ENCODE data around the gene LDLRAD4. TPM values are rescaled to one million over a fixed set of nuclear protein-coding genes. Genes with fewer than 3 reads are reported as not detected.

The LDLRAD4 gene
- total and polyA plus RNA-seq, 9 of the 15 experiments (the other 6 are each of a cell fraction or from before 2014, with no cell fraction given): 0.01 TPM; not detected in 8

DNA sequence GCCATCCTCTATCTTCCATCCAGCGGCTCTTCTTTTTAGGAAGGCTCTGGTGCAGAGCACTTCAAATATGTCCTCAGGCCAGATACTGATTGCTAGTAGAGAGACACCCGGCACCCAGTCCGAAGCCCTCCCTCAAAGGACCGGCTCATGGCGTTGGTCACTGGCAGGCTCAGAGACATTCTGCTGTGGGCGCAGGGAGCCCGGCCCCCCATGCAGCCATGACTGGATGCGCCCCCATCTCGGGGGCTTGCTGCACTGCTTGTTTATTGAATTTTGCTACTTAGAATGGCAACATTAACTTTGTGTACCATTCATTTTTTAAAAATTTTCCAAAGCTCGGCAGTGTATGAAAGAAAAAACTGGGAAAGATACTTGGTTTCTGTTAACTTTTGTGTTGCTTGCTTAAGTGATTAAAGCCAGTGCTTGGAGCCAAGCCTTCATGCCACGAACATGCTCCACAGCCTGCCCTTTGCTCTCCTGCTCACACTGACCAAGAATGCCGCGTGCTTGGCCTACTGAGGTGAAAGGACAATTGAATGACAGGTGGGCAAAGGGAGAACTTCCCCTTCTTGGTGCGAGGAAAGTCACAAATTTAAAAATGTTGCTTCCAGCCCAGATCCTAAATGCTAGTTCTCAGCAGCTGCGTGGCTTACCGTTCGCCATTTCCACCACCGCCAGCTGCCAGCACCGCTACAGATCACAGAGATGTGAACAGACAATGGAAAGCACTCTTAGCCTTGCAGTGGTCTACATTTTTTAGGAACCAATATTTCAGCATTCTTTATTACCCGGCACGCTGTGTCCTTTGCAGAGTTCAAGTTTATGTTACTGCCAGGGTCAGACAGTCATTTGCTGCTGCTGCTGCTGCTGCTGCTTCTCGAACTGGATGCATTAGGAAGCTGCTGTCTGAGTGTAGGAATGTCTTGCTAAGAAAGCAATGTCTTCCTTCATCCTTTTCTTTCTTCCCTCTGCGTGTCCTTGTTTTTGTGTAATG is 431.1 kb downstream of the LDLRAD4 start:
- no peak overlapping the region for H3K4me2 ChIP-seq (ENCODE audit: insufficient read depth, low read length)
- FAIRE-seq: no peak
- no peak for ATAC-seq
- in situ Hi-C loops (cut with MboI) (no loop called here), intact Hi-C loops (cut with micrococcal nuclease) (no loop called here)
- 9% methylated on average over 21 of the region's 23 CpGs for WGBS (ENCODE audit: insufficient coverage, low coverage, missing lambda C conversion rate)
- POLR2A ChIA-PET: interaction anchor here (0.6 kb wide), 2 partner anchors 8 to 667 kb away, joined by 3 read pairs; no protein-coding TSS in a partner anchor
- no peaks in the 10 kb centered on the region for H4K20me1 ChIP-seq (replicated peaks; ENCODE audit: control insufficient read depth, insufficient read depth, low read length)
- H3K4me1 ChIP-seq (replicated peaks in 1 of 2; ENCODE audit: control insufficient read depth in 2 of 2, insufficient read depth in 2 of 2, low read length in 2 of 2): no peaks in the 10 kb centered on the region
- no peak overlapping the region for H3K27ac ChIP-seq (ENCODE audit: extremely low read depth, low read depth, low read length)
- no peaks in the 10 kb centered on the region for H3K9me1 ChIP-seq (ENCODE audit: control insufficient read depth, insufficient read depth, low read length)
- H3K4me3 ChIP-seq: no peak overlapping the region
- DNase-seq (ENCODE audit: extremely low read depth in 1 of 4, low spot score in 3 of 4): no peak
- peaks cover 43 to 46% of the 10 kb centered on the region in 2 experiments for H3K27me3 ChIP-seq (ENCODE audit: control insufficient read depth in 2 of 2, insufficient read depth in 2 of 2, low read length in 2 of 2)
- TF ChIP-seq, protein P1, sequence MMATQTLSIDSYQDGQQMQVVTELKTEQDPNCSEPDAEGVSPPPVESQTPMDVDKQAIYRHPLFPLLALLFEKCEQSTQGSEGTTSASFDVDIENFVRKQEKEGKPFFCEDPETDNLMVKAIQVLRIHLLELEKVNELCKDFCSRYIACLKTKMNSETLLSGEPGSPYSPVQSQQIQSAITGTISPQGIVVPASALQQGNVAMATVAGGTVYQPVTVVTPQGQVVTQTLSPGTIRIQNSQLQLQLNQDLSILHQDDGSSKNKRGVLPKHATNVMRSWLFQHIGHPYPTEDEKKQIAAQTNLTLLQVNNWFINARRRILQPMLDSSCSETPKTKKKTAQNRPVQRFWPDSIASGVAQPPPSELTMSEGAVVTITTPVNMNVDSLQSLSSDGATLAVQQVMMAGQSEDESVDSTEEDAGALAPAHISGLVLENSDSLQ (IDR thresholded peaks at IDR 0.05): no peak
- no peak for TF ChIP-seq ZNF644 (tag; IDR thresholded peaks at IDR 0.05; ENCODE audit: low read depth)
- no peak for TF ChIP-seq THAP12 (CRISPR knock-in tag; IDR thresholded peaks at IDR 0.05)
- TF ChIP-seq, protein P2, sequence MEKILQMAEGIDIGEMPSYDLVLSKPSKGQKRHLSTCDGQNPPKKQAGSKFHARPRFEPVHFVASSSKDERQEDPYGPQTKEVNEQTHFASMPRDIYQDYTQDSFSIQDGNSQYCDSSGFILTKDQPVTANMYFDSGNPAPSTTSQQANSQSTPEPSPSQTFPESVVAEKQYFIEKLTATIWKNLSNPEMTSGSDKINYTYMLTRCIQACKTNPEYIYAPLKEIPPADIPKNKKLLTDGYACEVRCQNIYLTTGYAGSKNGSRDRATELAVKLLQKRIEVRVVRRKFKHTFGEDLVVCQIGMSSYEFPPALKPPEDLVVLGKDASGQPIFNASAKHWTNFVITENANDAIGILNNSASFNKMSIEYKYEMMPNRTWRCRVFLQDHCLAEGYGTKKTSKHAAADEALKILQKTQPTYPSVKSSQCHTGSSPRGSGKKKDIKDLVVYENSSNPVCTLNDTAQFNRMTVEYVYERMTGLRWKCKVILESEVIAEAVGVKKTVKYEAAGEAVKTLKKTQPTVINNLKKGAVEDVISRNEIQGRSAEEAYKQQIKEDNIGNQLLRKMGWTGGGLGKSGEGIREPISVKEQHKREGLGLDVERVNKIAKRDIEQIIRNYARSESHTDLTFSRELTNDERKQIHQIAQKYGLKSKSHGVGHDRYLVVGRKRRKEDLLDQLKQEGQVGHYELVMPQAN (IDR thresholded peaks at IDR 0.05; ENCODE audit: borderline replicate concordance): no peak
- TF ChIP-seq ZNF589 (CRISPR knock-in tag; IDR thresholded peaks at IDR 0.05; ENCODE audit: low read depth): no peak
- TF ChIP-seq, protein P3, sequence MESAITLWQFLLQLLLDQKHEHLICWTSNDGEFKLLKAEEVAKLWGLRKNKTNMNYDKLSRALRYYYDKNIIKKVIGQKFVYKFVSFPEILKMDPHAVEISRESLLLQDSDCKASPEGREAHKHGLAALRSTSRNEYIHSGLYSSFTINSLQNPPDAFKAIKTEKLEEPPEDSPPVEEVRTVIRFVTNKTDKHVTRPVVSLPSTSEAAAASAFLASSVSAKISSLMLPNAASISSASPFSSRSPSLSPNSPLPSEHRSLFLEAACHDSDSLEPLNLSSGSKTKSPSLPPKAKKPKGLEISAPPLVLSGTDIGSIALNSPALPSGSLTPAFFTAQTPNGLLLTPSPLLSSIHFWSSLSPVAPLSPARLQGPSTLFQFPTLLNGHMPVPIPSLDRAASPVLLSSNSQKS (CRISPR knock-in tag; IDR thresholded peaks at IDR 0.05): no peak
- TF ChIP-seq SETDB1 (IDR thresholded peaks at IDR 0.05; ENCODE audit: low read length): no peak
- no peak for TF ChIP-seq ZC3H4 (CRISPR knock-in tag; IDR thresholded peaks at IDR 0.05; ENCODE audit: borderline replicate concordance)
- no peak for TF ChIP-seq PREB (CRISPR knock-in tag; IDR thresholded peaks at IDR 0.05)
- no peak for TF ChIP-seq CBFA2T3 (IDR thresholded peaks at IDR 0.05)
- H3K79me2 ChIP-seq (ENCODE audit: control insufficient read depth, insufficient read depth, low read length): no peaks in the 10 kb centered on the region
- CTCF ChIA-PET (ENCODE audit: low intra/inter-chr PET ratio): no interaction called here
- H2AFZ ChIP-seq (ENCODE audit: low read depth, low read length): no peak overlapping the region
- H3K9me3 ChIP-seq (replicated peaks; ENCODE audit: control insufficient read depth, insufficient read depth, low read depth, low read length): no peaks in the 10 kb centered on the region
- no peaks in the 10 kb centered on the region for H3K36me3 ChIP-seq (ENCODE audit: control insufficient read depth, insufficient read depth, low read length)
- no TSS peak for BruUV-seq (replicated peaks)
- H3K9ac ChIP-seq (ENCODE audit: insufficient read depth in 1 of 2, low read depth in 2 of 2, low read length in 2 of 2): no peak overlapping the region

Measured in K562 (cell line).